B cell (primary cell): Measurements from ENCODE around the gene SGPL1.

Experiments
- EZH2 ChIP-seq: IDR thresholded peaks from 2 replicates; pipeline ENCODE4 v1.6.1; 2012; ENCODE audit warnings: borderline replicate concordance, low read depth, mild to moderate bottlenecking, moderate library complexity, low read length; ENCODE audit not compliant: insufficient read depth, poor library complexity, severe bottlenecking
- TF ChIP-seq, protein P1 (sequence below): fragments of 200-600 bp; IDR thresholded peaks from one replicate; pipeline ENCODE4 v1.8.0; 2022; ENCODE audit warnings: antibody characterized with exemption, mild to moderate bottlenecking

DNA sequence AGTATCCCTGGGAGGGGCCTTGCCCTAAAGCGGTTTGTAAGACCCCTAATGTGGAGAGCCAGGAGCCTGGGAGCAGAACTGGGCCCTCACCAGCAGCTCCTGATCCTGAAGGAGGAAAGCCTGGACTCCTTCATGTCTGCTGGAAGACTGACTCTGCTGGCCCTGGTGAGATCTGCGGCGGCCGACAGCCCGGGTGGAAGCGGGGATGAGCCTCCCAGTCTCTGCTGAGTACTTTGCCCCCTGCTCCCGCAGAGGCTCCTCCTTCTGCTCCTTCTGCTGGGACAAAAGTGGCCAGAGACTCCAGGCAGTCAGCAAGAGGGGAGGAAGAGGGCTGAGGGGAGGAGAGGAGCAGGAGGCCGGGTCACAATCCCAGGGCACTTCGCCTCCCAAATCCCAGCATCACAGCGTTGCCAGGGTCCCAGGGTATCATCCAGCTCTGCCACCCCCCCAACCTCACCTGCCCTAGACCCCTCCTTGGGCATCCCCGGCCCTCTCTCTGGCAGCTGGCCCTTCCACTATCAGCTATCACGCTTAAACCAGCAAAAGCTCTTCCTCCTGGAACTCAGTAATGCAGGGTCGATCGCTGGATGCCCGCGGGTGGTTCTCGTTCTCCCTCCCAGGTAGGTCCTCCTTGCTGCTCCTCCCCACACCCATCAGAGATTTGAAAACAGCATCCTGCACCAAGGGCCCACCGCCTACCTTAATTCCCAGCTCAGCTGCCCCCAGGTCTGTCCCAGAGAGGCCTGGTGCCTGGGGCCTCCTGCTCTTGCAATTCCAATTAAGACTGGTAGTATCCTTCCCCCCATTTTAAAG lies 38.5 kb upstream of the SGPL1 start:
- TF ChIP-seq, protein P1, sequence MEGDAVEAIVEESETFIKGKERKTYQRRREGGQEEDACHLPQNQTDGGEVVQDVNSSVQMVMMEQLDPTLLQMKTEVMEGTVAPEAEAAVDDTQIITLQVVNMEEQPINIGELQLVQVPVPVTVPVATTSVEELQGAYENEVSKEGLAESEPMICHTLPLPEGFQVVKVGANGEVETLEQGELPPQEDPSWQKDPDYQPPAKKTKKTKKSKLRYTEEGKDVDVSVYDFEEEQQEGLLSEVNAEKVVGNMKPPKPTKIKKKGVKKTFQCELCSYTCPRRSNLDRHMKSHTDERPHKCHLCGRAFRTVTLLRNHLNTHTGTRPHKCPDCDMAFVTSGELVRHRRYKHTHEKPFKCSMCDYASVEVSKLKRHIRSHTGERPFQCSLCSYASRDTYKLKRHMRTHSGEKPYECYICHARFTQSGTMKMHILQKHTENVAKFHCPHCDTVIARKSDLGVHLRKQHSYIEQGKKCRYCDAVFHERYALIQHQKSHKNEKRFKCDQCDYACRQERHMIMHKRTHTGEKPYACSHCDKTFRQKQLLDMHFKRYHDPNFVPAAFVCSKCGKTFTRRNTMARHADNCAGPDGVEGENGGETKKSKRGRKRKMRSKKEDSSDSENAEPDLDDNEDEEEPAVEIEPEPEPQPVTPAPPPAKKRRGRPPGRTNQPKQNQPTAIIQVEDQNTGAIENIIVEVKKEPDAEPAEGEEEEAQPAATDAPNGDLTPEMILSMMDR, result no peak
- TF ChIP-seq EZH2, result no peak
